Left hindlimb (tissue), 1 donor: Measurements from ENCODE around the gene ARL15.

Source experiments
- DNase-seq: peaks from one replicate; pipeline ENCODE4 v3.0.0-alpha.2; 2018

ARL15 gene

DNA sequence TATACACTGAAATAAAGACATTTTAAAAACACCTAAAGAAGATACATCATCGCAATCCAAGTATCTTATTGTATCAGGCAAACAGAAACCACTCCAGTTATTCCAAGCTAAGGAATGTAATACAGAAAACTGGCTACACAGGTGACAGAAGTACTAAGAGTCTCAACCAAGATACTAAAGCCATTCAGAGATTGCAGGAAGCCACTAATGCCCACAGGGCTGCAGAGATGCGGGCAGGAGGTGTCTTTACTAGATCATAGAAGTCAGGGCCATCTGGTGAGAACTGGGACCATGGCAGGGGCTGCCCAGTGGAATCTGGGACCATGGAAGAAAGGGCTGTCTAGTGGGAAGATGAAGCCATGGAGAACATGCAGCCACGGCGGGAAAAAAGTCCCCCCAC is 384.3 kb downstream of the ARL15 start:
- DNase-seq: no peak

DNA sequence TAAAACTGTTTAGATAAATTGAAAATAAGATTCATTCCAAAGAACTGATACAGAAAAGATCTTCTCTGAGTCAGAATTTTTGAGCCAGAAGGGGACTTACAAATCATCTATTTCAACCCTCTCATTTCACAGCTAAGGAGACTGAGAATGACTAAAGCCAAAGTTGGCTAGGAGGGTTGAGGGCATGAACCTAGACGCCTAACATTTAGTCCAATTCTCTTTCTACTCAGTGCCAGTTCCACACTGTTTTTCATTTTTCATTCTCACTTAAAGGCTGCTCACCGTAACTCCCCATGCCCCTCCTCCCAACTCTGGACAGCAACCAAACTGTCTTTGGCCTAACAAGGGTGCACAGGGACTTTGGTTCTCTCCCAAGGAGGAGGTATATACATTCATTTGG is 386.0 kb downstream of the ARL15 start:
- no peak for DNase-seq

DNA sequence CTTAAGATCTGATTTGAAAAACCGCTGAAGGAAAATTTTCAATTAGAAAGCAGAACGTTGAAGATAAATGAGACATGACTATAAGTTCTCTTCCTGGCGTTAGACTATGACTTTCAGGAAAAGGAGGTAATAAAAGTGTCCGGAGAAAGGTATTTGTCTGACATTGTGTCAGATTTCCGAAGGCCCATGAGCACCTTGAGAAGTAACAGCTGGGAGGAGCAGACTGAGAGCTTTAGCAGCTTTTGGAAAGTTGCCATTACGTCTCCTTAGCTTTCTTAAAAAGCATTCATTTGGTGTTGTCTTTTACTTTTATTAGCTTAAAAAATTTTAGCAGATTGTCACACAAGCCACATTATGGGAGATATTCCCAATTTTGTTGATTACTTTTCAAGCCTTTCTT is 386.4 kb downstream of the ARL15 start:
- no peak for DNase-seq

DNA sequence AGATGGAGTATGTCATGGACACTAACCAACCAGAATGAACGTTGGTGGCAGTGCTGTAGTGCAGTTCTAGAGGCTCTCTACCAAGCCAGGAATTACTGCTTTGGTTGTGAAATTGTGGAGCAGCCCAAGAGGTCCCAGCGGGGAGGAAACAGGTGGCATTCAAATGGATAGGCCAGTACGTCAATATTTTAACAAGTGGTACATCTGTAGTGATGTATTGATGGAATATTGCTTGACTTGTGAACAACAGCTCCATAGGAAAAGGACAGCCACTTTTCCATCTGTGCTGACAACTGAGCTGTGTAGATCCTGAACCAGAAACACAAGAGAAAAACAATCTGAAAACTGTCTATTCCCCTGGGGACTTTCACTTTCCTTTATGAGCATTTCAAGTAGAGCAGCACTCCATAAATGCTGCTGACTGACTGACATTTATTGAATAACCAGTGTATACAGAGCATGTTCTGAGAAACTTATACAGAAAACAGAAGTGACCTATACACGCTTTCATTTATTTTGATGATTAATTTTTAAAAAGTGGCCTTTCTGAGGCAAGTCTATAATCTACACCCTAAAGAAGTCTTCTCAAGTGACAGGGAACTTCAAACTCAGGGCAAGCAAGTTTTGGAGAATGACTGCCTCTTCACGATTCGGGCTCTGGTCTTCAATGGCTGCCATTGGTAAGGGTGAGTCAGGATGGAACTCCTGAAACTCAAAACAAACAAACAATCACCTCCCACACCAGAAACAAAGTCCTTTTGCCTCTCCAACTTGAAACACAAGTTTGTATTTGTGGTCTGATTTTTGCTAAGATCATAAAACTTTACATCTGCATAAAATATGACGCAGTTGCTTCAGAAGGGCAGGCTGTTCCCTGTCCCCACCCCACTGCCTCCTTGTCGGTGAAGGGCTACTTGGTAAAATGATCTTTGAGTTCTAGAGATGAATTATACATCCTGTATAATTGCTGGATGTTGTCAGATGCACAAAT is 387.6 kb downstream of the ARL15 start:
- DNase-seq: no peak

DNA sequence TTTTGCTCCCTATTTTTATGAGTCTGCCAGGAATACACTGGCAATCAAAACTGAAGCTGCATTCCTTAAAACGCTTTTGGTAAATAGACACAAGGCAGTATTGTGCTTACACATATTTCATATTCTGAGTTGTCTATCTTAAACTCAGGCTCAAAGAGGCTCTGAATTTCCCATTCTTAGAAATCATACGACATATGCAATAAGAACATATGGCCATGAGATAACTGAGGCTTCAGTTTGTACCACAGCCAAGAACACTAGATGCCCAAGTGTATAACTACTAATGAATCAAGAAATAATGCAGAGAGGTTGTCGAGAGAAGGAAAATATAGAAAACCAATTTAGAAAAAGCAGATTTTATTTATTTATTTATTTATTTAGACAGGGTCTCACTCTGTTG is 392.5 kb downstream of the ARL15 start:
- no peak for DNase-seq

DNA sequence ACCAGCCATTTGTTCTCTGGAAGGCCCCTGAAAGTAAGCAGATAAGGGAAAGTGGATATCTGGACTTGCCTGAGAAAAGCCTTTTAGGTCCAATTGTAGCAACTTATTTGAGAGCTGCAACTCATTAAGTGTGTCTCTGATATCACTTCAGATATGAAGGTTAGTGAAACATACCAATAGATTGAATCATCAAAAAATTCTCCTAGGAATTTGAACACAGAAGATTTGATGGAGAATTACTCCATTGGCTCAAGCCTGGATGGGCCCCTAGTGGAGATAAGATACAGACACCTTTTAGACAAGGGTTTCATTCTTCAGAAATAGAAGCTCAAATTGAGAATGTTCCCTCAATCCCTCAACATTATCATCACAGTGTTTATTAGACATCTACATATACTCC is 393.3 kb downstream of the ARL15 start:
- no peak for DNase-seq

DNA sequence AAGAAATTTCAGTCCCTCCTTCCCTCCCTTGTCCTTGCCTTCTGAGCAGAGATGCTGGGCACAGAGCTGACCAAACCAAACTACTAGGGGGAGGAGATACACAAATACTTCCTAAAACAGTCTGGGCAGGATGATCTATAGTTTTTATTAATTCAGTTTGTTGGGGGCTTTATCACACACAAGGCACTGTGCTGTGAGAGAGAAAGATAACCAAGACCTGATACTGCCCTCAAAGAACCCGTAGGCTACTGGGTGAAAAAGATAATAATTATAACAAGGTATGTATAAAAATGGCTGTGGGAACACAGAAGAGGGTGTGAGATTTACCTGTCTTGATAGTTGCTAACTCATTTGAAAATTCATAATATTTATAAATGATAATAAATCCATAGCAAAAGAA is 395.3 kb downstream of the ARL15 start:
- no peak for DNase-seq

DNA sequence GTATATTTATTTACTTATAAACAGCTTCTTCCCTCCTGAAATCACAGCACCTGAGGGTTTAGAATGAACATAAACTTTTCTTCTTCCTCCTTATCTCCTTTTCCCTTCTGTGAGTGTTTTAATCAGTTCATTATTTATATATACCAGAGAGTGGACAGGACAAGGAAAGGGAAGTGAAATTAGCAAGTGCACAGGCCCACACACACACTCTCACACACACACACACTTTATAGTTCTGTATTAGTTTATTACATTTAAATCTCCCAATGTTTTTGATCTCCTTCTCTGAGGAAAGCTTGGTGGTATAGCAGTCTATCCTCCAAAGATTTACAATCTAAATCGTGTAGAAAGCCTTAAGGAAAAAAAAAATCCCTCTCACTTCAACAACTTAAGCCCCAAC is 396.4 kb downstream of the ARL15 start:
- no peak for DNase-seq

DNA sequence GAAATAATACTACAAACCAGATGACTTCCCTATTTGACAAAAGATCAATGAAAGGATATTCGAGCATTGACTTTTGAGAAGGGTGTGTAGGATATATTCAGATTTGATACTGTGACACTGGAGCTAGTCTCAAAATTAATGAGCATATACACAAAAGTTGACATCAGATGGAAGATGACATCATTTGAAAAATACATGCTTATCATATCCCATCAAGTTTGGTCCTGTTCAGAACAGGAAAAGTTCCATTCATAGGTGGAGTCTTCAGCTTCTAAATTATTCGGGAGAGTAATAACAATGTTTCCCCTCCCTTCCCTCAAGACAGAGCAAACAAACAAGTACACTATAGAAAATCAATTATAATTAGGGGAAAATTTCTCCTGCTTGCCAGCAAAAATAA is 401.6 kb downstream of the ARL15 start:
- DNase-seq: no peak

DNA sequence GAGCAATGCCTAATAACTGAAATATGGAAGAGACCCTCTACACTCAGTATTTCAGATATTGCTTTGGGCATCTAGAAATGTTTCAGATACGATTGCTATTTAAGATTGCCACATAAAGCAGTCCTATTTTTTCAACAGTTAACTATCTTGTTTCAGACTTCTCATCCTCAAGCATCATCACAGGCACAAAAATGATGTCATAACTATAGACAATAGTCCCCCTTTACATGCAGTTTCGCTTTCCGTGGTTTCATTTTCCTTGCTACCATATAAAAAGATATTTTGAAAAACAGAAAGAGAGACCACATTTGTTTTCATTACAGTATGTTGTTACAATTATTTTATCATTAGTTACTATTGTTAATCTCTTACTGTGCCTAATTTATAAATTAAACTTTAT is 402.5 kb downstream of the ARL15 start:
- DNase-seq: no peak

DNA sequence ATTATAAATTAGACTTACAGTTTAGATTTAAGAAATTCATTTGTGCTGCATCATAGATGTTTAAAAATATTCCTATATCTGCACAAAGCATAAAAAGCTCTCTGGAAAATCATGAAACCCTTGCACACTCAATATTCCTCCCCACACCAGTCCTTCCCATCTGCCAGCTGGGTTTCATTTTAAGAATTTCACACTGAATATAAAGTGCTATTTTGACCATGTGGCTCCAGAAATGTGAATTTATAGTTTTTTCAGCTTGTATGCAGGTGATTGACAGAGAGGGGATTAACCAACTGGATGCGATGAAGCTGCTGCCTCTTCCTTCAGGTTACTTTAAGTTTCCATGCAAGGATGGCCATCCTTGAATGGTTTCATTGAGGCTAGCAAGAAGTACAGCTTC is 403.6 kb downstream of the ARL15 start:
- DNase-seq: no peak

DNA sequence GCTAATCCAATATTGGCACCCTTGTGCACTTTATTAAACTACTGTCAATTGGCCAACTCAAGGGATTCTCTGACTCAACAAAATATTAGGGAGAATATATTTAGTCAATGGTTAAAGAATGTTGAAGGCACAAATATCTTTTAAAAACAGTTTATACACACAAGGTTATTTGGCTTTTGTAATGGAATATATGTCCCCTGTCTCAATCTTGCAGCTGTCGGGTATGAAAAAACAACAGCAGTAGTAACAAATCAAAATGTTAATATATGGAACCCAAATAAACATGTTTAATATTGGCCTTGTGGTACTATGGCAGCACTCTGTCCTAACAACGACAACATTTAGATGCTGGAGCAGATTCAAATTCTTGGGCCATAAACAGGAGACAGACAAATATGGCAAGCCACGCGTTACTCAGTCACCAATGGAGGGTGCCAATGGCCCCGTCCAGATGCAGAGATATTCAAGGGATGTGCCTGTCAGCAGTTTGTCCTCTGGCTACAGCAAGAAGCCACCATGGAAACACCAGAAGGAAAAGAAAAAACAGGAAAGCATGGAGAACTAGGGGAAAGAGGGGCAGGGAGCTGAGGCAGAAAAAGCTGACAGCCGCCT is 408.0 kb downstream of the ARL15 start:
- DNase-seq: no peak

DNA sequence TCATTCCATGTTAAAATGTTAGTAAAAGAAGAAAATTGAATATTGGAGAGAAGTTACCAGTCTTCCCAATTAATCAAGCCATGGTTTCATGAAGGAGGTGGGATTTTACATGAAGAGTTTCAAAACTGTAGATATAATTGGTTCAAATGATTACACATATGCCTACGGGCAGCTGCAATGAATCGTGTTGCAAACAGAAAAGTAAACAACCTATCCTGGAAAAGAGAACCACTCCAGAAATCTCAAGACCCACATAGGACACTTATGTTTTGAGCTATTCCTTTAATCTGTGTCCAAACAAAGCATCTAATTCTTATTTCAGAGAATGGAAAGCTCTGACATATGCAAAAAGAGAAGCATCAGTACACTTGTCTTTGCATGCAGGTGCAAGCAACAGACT is 409.7 kb downstream of the ARL15 start:
- DNase-seq: no peak

DNA sequence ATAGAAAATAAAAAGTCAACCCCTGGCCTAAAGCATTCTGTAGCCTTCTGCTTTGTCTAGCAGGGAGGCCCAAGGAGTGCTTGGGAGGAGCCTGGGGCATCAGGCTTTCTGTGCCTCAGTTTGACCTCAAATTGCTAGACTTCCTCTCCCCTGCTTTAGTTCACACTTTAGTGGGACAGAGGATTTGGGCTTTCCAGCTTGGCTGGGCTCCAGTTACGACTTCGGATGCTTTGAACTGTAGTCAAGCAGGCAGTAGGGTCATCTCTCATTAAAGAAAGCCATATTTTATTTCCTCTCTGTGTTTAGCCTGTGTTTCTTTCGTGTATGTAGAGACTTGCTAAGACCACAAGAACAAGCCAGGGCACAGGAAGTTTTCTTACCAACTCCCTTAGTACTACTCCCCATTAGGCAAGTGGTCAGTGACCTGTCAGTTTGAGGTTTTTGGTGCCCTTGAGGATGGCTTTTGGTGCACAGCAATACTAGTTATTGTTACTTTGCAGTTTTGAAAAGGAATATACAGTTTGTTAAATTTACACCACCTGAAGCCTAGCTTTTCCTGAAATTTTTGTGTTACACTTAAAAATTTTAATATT is 415.2 kb downstream of the ARL15 start:
- no peak for DNase-seq

DNA sequence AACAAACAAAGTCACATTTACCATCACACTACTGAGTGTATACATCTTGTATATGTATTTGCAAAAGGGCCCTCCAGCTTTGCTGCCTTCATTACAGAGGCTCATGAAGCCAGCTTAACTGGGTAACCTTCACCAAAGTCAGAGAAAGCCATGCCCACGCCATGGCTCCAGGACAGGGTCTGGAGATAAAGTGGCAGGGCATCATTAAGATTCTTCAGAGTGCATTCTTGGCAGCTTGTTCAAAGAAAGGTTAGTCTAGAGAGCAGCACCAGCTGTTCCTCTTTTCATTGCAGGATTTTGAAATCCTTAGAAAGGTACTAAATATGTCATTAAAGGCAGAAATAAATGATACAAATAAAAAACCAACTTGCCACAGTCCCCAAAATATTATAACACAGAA is 416.7 kb downstream of the ARL15 start:
- no peak for DNase-seq

DNA sequence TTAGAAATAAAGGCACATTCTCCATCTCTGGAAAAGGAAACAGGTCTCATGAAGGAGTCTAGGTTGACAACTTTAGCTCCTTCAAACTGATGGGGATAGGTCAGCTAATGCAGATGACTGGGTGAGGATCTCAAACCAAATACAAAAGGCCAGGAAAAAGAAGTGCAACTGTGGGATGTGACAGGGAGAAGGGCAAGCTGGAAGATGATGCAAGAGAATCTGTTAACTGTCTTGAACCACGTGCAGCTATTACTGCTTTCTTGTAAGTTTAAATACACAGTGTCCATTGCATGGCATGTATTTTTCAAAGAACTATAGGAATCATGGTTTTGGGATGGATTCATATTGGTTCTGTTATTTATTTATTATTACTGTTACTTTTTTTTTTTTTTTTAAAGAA is 418.1 kb downstream of the ARL15 start:
- DNase-seq: no peak

DNA sequence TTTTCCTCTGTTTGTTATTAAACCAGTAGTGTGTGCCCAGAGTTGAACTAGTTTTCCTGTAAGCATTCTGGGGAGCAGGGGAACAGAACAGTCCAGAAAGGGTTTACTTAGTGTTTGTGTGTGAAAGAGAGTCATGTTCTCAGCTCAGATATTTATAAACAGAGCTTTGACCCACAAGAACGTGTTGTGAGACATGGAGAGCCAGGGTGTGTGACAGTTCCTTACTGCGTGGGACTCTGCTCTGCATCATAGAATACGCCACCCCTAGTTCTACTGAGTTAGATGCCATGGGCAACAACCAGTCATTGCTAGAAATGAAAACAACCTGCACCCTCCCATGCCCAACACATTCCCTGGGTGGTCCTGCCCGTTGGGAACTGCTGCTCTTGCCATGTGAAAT is 419.2 kb downstream of the ARL15 start:
- DNase-seq: no peak

DNA sequence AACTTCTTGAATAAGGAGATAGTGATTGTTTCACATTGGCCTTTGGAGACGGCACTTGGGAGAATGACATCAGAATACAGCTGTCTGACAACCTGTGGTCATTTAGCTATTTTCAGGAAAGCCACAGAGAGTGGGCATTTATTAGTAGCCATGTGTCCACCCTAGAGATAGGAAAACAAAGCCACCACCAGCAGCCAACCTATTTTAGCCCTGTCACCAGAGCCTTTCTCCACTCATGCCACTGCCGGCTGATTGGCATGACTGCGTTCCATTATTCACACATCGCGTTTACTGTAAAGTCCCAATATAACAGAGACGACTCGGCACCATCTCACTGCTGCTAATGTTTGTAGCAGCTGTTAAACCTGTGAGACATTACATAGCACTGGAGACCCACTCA is 419.9 kb downstream of the ARL15 start:
- DNase-seq: no peak

DNA sequence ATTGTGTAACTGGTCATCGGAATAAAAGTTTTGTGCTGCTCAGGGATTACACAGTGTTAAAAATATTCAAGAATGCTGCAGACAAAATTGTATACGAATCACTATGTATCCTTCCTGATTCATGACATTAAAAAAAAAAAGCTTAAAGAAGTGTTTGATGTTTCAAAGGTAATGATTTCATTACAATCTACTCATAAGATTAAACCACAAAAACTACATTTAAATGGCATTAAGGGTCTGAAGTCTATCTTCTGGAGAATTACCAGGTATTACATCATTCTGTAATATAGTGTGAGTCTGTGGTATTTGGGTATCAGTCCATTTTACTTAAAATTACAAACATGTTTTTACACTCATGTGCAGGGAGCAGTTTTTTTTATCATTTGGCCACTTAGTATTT is 425.5 kb downstream of the ARL15 start:
- DNase-seq: no peak

DNA sequence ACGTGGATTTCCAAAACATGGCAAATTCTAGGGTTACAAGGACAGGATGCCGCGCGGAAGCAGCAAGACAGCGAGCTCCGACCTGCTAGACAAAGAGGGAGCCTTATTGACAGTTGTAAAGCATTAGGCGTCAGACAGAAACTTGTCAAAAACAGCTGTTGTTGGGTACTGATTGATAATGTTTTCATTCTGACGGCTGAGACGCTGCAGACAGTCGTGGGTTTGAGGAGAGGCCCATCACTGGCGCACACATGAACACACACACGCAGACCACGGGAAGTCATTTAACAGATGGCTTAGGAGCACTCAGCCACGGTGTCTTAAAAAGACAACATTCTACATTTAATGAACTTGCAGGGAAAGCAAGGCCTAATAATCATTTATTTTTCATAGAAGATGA is 426.0 kb downstream of the ARL15 start:
- DNase-seq: no peak

DNA sequence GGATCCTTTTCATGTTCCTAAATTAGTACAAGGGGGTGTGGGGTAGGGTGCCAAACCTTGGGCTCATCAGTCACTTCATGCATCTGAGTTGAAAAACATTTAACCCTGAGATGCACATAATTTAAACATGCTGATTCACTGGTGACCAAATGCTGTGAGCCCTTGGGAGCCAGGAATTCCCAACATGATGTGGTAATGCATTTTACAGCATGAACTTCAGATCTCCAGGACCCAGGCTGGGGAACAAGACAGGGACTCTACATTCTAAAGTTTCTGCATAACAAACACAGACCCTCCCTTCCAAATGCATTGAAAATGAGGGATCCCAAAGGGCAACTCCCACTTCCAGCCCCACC is 427.7 kb downstream of the ARL15 start:
- DNase-seq: no peak

DNA sequence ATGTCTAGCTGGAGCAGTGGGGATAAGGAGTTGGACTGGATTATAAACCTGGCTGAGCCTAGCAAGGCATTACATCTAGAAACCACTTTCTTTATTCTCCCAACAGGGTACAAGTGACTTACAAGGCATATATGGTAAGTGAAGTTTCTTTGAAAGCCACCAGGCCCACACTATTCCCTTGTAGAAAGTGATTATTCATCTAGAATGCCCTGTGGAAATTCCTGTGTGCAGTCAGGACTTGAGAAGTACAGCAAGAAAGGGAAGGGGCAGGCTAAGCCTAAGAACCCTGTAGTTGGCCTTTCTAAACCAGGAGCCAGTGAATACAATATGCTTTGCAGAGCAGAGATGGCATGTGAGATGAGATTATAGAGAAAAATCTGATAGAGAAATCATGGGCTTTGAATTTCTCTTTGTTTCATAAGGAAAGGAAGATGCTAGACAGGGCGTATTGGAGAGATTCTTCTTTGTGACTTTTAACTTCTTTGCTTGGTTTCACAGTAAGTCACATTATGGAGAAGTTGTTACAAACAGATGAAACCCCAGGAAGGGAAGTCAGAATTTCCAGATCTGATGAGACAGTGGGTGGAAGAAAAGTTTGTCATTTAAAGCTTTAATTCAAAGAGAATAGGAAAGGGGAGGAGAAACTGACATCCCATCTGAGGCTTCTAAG is 428.2 kb downstream of the ARL15 start:
- no peak for DNase-seq

DNA sequence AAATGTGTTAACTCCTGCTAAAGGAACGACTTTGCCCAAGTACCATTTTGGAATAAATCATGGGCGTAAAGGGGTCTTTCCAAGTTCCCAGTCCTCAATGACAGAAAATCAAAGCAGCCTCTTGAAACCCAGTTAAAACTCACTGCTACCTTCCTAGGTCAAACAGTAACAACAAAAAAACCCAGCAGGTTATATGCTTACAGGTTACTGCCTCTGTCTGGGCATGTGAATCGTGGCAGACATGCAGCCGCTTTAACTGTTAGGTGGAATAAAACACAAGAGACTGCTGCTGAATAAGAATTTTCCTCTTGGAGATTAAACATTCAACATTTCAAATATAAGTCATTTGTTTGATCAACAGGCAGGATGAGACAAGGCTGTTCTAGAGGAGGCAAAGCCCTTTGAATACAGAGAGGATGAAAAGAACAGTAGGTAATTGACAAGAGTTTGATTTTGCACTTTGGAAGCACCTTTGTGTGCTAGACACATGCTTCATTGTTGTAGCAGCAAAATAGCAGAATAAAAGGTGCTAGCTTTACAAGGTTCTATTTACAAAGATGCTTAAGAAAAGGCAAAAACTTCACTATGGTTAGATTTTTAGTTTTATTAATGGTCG is 430.6 kb downstream of the ARL15 start:
- DNase-seq: no peak
